Hematopoietic multipotent progenitor cell treated with erythropoietin and hydrocortisone succinate and interleukin-3 and kit ligand, for 15 days (in vitro differentiated cells): ENCODE data around the gene COQ2.
"Not testable (repeated sequence)": the region's sequence is repeated elsewhere in the genome, so short reads cannot be mapped to it uniquely, and the experiment has no call there.

Experiments used
- DNase-seq: peaks from one replicate; pipeline ENCODE4 v3.0.0-alpha.2; 2015; ENCODE audit warnings: low spot score

Gene COQ2

DNA sequence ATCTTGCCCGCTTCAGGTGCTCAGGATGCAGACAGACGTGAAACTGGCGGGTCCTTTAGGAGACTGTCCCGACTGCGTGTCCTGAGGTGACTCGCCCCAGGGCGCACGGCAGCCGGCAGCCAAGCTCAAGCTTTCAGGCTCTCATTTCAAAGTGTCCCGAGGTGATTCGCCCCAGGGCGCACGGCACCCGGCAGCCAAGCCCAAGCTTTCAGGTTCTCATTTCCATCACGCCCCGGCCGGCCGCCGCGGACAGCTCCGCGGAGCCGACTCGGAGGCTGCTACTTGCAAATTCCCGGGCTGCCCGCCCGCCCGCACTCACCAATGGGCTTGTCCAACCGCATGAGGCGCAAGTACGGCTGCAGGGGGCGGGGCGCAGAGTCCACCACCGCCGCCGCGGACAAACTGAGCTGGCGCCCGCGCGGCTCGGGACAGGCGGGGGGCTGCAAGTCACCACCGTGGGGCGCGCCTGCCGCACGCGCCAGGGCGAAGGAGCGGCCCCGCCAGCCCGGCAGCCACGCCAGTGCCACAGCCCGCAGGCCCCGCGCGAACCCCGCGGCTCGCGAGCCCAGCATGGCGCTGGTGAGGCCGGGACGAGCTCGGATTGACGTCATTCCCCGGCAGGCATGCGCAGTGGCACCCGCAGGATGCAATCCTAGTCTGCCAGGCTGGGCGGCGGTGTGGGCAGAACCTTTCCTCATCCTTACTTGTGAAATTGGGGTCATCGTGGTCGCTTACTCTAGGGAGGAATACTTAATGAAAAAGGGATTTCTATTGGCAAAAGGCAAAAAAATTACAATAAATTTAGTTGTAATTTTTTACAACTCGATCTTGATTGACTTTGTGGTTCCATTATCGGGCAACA lies at the start of gene COQ2:
Gene COQ2 (minus strand): TSS at position 606 of the 862 bp plus-strand sequence. CDS start 34 bp downstream, at position 572.
- DNase-seq = peak; percentile 93

DNA sequence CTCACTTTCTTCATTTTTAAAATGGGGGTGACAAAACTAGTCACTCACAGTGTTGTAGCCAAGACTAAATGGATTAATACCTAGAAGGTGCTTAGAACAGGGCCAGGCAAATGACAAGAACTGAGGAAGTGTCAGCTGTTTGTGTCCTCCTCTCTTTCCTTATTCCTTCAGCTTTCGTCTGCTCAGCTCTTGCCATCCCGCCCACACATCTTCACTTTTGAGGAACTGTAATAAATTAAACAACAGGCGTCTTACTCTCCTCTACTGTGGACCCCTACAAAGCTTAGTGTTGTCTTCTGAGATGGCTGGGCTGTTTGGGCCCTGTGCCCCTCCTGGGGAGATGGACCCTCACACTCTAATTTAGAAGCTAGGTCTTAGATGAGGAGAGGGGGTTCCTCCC lies 47.4 kb upstream of the COQ2 start:
- DNase-seq = no peak

DNA sequence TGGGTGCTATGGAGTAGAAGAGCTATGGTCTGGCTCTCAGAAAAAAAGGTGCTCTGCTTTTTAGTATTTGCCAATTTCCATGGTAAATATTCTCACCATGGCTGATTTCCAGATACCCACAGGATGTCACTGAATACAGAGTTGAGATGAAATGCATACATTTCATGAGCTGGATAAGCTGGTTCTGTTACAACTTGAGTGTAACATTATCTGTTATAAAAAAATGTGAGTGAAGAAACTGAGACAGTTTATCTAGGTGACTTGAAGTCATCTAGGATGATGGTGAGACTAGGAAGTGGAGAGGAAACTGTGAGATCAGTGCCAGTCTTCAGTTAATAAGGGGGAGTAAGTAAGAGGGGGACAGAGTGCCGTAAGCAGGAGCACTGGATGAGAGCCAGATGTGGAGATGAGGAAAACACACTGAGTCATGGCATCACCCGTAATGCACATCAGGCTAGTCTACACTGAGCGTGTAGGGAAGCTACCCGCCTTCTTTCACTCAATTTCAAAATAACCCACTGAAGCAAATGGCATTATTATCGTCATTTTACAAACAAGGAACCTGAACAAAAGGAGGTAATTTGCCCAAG lies 45.0 kb upstream of the COQ2 start:
- no peak for DNase-seq

GRCh38 chr4:83328521-83329187 lies 44.1 kb upstream of the COQ2 start:
- DNase-seq = no peak

DNA sequence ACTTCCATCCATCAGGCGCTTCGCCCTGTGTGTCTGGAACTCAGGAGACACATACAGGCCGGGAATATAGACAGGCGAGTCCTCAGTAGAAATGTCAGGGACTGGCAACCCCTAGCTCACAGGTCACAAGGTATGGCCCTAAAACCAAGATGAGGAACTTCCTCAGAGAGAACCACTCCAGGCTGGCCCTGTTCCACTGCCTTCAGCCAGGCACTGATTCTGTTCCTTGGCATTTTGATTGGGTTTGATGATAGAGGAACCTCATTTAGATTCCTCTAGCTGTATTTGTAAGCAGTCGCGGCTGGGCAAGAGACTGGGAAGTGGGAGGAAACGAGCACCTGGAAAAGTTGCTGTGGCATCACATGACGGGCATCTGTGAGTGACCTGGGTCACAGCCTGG lies 41.9 kb upstream of the COQ2 start:
- no peak for DNase-seq

GRCh38 chr4:83325306-83325705 lies 40.7 kb upstream of the COQ2 start:
- DNase-seq = not testable (repeated sequence)

DNA sequence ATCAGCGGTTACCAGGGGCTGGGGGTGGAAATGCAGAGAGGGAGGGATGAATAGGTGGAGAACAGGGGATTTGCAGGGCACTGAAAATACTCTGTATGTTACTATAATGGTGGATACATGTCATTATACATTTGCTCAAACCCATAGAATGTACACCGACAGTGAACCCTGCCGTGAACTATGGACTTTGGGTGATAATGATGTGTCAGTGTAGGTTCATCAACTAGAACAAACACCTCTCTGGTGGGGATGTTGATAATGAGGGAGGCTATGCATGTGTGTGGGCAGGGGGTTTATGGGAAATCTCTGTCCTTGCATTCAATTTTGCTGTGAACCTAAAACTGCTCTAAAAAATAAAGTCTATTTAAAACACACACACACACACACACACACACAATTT lies 38.5 kb upstream of the COQ2 start:
- DNase-seq = no peak

GRCh38 chr4:83320548-83320947 lies 36.0 kb upstream of the COQ2 start:
- no peak for DNase-seq

DNA sequence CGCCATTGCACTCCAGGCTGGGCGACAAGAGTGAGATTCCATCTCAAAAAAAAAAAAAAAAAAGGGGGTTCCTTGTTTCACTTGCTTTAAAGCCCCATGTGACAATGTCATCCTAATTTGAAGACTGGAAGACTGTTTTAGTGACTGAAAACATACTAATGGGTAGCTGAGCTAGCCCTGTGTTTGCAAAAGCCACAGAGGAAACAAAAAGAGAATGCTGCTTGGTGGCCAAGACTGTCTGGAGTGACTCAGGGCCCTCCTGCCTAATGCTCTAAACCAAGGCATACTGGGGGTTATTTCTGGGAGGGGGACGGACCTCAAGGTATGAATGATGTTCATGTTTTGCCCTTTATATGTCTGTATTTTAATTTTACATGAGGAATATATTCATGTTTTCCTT lies 34.1 kb upstream of the COQ2 start:
- DNase-seq = no peak

DNA sequence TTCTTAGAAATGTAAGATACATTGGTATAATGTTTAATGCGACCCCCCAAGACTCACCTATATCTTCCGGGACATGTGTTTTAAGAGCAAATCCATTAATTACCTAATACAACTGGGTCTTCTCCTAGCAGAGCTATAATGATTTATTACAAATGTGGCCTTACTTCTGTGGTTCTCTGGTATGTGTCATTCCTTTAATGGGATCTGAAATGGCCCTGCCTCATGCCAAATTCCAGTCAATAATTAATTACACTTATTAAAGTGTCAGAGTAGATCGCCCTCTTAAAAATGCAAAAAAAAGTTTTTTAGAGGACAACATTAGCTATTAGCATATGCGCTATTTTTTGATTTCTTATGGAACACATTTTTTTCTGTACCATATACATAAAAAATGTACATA lies 33.1 kb upstream of the COQ2 start:
- DNase-seq = no peak

DNA sequence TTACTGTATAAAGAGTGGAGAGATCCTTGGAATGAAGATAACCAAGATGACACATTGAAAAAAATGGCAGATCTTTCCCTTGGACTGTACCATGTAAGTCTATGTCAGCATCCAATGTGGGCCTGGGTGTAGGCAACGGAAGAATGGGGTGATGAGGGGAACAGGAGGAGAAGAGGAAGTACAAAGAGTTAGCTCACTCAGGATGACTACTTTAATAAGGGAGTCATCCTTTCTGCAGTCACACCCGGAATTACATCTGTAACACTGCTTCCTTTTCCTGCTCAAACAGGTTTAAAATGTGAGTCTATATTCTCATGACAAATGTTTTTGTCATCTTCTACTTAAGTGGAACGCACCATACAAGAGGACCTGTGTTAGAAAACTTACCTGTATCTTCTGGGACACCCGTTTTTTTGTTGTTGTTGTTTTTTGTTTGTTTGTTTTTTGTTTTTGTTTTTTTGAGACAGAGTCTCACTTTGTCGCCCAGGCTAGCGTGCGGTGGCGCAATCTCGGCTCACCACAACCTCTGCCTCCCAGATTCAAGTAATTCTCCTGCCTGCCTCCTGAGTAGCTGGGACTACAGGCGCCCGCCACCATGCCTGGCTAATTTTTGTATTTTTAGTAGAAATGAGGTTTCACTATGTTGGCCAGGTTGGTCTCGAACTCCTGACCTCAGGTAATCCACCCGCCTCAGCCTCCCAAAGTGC lies 32.0 kb upstream of the COQ2 start:
- no peak for DNase-seq

- DNase-seq = no peak
Observed at GRCh38 chr4:83315341-83315870, 30.8 kb upstream of the COQ2 start.

DNA sequence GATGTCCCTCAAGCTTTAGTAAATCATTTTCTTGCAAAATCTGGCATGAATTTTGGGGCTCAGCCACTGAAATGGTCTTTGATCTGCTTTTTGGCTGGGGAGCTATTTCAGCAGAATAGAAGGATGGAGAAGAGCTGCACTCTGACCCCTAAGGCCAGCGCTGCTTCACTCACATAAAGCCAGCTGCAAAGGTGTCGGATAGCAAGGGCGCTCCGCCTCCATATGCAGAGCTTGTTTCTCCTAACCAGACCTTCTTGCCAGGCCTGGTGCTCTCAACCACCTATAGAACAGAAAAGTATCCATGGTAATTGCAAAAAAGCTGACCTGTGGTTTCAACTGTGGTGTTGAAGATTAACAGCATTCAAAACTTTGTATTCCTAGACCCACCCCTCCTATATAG lies 24.1 kb upstream of the COQ2 start:
- no peak for DNase-seq

DNA sequence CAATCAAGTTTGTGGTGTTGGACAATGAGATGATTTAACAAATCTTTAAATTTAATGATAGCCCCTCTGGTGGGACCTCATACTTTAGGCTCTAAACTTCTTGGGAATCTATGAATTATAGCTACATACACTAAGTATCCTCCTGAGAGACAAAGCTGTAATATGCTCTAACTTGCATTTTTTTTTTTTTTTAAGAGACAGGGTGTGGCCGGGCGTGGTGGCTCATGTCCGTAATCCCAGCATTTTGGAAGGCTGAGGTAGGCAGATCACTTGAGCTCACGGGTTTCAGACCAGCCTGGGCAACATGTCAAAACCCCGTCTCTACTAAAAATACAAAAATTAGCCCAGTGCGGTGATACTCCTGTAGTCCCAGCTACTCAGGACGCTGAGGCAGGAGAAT lies 23.3 kb upstream of the COQ2 start:
- no peak for DNase-seq

GRCh38 chr4:83305187-83305586 lies 20.6 kb upstream of the COQ2 start:
- DNase-seq = no peak

- no peak for DNase-seq
Observed at GRCh38 chr4:83297548-83298260, 13.1 kb upstream of the COQ2 start.

GRCh38 chr4:83293305-83294046 lies 8.9 kb upstream of the COQ2 start:
- DNase-seq = no peak

- not testable (repeated sequence) for DNase-seq
Observed at GRCh38 chr4:83290059-83290774, 5.6 kb upstream of the COQ2 start.

- DNase-seq = not testable (repeated sequence)
Observed at GRCh38 chr4:83288381-83288780, 3.8 kb upstream of the COQ2 start.

DNA sequence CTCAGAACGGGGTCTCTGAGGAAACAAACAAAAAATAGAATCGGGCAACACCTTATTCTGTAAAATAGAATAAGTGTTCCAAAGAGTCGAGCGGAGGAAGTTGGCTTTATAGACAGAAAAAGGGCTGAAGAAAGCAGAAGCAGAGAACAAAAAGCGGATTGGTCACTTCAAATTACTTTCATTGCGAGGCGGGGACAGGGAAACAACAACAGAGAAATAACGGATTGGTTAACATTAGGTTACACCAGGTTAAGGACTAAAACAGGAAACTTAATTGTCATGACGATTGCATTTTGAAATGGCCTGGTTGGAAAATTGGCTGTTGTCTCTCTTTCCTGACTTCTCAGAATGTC lies 433 bp upstream of the COQ2 start:
- no peak for DNase-seq
